Vagina (tissue), 2 donors: Measurements from ENCODE around the gene CCDC182.

Experiments
- CTCF ChIP-seq, 3 experiments: fragments of 450-650 bp in 2 of 3; fragments of 200-600 bp in 1 of 3; sonication (generic) in 1 of 3; IDR thresholded peaks; one replicate each; pipeline ENCODE4 v1.5.1; 2017 to 2019; ENCODE audit warnings: antibody characterized with exemption in 3 of 3, mild to moderate bottlenecking in 2 of 3, moderate library complexity in 2 of 3
- POLR2A ChIP-seq, 2 donors: fragments of 450-650 bp; IDR thresholded peaks; one replicate each; pipeline ENCODE4 v1.6.1; 2017; ENCODE audit warnings: antibody characterized with exemption in 2 of 2, mild to moderate bottlenecking in 2 of 2, moderate library complexity in 2 of 2

DNA sequence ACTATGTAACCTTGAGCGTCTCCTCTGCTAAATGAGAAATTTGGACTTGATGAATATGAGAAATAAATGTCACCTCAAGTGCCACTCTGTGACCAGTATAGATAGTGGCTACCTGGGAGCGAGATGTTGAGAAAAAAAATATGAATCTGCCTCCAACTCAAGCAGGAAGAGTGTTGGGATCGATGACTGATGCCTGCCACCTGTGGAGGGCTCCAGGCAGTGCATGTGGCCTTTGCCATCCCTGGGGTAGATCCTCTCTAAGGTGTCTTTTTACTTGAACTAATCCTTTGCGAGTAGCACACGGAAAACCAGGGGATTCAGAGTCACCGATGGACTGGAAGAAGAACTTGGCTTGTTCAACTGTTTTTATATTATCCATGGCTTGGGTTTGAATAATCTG is 9.4 kb downstream of the CCDC182 start:
- TF ChIP-seq CTCF (IDR thresholded peaks at IDR 0.05) (no peak), POLR2A (IDR thresholded peaks at IDR 0.05) (no peak)
